ENCODE measurements around the gene ADRA2C. TPM values are rescaled to one million over a fixed set of nuclear protein-coding genes. Genes with fewer than 3 reads are reported as not detected.

The ADRA2C gene
- total RNA-seq, 1 experiment from 2014 or later: 2.4 TPM

- no peak for DNase-seq
- no TSS peak for BruUV-seq (replicated peaks)
- Mint-ChIP-seq H3K4me3 (ENCODE audit: low read depth, unreplicated experiment) (no peak overlapping the region), H3K36me3 (ENCODE audit: insufficient read depth, unreplicated experiment) (no peaks in the 10 kb centered on the region), H3K9me3 (ENCODE audit: low read depth, unreplicated experiment) (peaks cover 6% of the 10 kb centered on the region), H3K27me3 (ENCODE audit: unreplicated experiment) (peaks cover 75% of the 10 kb centered on the region), H3K4me1 (ENCODE audit: low read depth, unreplicated experiment) (no peaks in the 10 kb centered on the region), H3K27ac (ENCODE audit: unreplicated experiment) (no peak overlapping the region)
- intact Hi-C loops (cut with micrococcal nuclease; ENCODE audit: unreplicated experiment): no loop called here
- TF ChIP-seq CTCF (IDR thresholded peaks at IDR 0.05; ENCODE audit: unreplicated experiment): no peak
- CTCF ChIA-PET: no interaction called here
These were observed 31.9 kb downstream of the ADRA2C start for GRCh38 chr4:3797831-3798790.

GRCh38 chr4:3799496-3799895, 33.3 kb downstream of the ADRA2C start:
- CTCF ChIA-PET: no interaction called here
- DNase-seq: no peak
- no peaks in the 10 kb centered on the region for H3K4me1 Mint-ChIP-seq (ENCODE audit: low read depth, unreplicated experiment)
- no peak overlapping the region for H3K27ac Mint-ChIP-seq (ENCODE audit: unreplicated experiment)
- intact Hi-C loops (cut with micrococcal nuclease; ENCODE audit: unreplicated experiment): no loop called here
- peaks cover 73% of the 10 kb centered on the region for H3K27me3 Mint-ChIP-seq (ENCODE audit: unreplicated experiment)
- H3K4me3 Mint-ChIP-seq (ENCODE audit: low read depth, unreplicated experiment): no peak overlapping the region
- BruUV-seq (replicated peaks): no TSS peak
- no peak for TF ChIP-seq CTCF (IDR thresholded peaks at IDR 0.05; ENCODE audit: unreplicated experiment)
- peaks cover 3% of the 10 kb centered on the region for H3K36me3 Mint-ChIP-seq (ENCODE audit: insufficient read depth, unreplicated experiment)
- peaks cover 6% of the 10 kb centered on the region for H3K9me3 Mint-ChIP-seq (ENCODE audit: low read depth, unreplicated experiment)

GRCh38 chr4:3800351-3800750, 34.2 kb downstream of the ADRA2C start:
- H3K9me3 Mint-ChIP-seq (ENCODE audit: low read depth, unreplicated experiment): no peaks in the 10 kb centered on the region
- peaks cover 3% of the 10 kb centered on the region for H3K36me3 Mint-ChIP-seq (ENCODE audit: insufficient read depth, unreplicated experiment)

GRCh38 chr4:3801521-3801920, 35.3 kb downstream of the ADRA2C start:
- CTCF ChIA-PET: no interaction called here
- DNase-seq: no peak
- intact Hi-C loops (cut with micrococcal nuclease; ENCODE audit: unreplicated experiment): no loop called here
- TF ChIP-seq CTCF (IDR thresholded peaks at IDR 0.05; ENCODE audit: unreplicated experiment): no peak
- Mint-ChIP-seq H3K36me3 (ENCODE audit: insufficient read depth, unreplicated experiment) (peaks cover 3% of the 10 kb centered on the region), H3K27ac (ENCODE audit: unreplicated experiment) (no peak overlapping the region), H3K9me3 (ENCODE audit: low read depth, unreplicated experiment) (no peaks in the 10 kb centered on the region), H3K4me1 (ENCODE audit: low read depth, unreplicated experiment) (no peaks in the 10 kb centered on the region), H3K27me3 (ENCODE audit: unreplicated experiment) (peaks cover 70% of the 10 kb centered on the region), H3K4me3 (ENCODE audit: low read depth, unreplicated experiment) (no peak overlapping the region)
- BruUV-seq (replicated peaks): no TSS peak

More at GRCh38 chr4:3800351-3800750, 34.2 kb downstream of the ADRA2C start:
- CTCF ChIA-PET: no interaction called here
- intact Hi-C loops (cut with micrococcal nuclease; ENCODE audit: unreplicated experiment): no loop called here
- H3K4me1 Mint-ChIP-seq (ENCODE audit: low read depth, unreplicated experiment): no peaks in the 10 kb centered on the region
- H3K4me3 Mint-ChIP-seq (ENCODE audit: low read depth, unreplicated experiment): no peak overlapping the region
- H3K27me3 Mint-ChIP-seq (ENCODE audit: unreplicated experiment): peaks cover 68% of the 10 kb centered on the region
- DNase-seq: no peak
- no peak overlapping the region for H3K27ac Mint-ChIP-seq (ENCODE audit: unreplicated experiment)
- TF ChIP-seq CTCF (IDR thresholded peaks at IDR 0.05; ENCODE audit: unreplicated experiment): no peak
- BruUV-seq (replicated peaks): no TSS peak

Measured in Calu3 (cell line).